ENCODE results near the gene B4GALT5. TPM values are rescaled to one million over a fixed set of nuclear protein-coding genes. Genes with fewer than 3 reads are reported as not detected.

The B4GALT5 gene
- polyA plus RNA-seq, 2 of the 4 experiments (the other 2 are of a cell fraction): 84.0 to 88.7 TPM

DNA sequence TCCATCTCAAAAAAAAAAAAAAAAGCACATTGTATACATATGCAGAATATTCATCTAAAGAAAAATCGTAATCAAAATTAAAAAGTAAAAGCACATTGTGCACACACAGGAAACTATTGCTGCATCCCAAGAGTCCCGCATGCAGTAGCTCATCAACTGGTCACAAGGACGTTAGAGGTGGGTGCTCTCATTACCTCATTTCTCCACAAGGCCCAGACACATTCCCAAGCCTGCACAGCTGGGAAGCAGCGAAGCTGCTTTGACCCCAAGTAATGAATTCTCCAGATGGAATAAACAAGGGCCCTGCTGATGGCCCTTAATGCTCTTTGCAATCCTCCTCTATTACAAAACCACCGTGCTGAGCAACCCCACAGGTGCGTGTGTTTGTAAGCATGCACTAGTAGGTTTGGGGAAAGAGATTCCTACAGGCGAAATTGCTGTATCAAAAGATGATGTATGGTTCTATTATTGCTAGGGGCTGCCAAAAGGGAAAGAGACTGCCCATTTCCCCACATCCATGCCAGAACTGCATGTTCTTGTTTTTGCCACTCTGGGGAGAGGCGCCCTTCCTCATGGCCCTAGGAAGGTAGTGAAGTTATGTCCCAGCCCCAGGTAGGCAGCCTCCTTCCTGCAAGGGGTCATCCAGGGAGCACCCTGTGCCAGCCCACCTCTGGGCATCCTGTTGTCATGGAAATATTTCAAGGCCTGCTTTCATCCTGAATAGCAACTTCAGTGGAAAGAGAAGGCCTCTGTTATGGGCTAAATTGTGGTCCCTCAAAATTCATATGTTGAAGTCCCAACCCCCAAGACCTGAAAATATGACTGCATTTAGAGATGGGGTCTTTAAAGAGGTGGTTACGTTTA lies 111.1 kb downstream of the B4GALT5 start:
- TF ChIP-seq EP300 (IDR thresholded peaks at IDR 0.05) (no peak), RFX5 (IDR thresholded peaks at IDR 0.05) (no peak), ESRRA (IDR thresholded peaks at IDR 0.05; ENCODE audit: borderline replicate concordance, low read length) (no peak), FOSB (CRISPR knock-in tag; IDR thresholded peaks at IDR 0.05) (no peak), HOXA7 (CRISPR knock-in tag; IDR thresholded peaks at IDR 0.05) (no peak), HOXB13 (CRISPR knock-in tag; IDR thresholded peaks at IDR 0.05; ENCODE audit: low read depth) (no peak), BCL3 (IDR thresholded peaks at IDR 0.05) (no peak)
- ChIA-PET CTCF (interaction anchor here (0.6 to 12.7 kb wide), 13 partner anchors 8 to 284 kb away, joined by 3 to 546 read pairs (median 6); no protein-coding TSS in a partner anchor), POLR2A (no interaction called here)
- H3K4me3 ChIP-seq: no peak overlapping the region
- H3K4me1 ChIP-seq: peaks cover 21% of the 10 kb centered on the region
- H3K9me3 ChIP-seq: no peaks in the 10 kb centered on the region
- H3K27ac ChIP-seq: peak overlapping the region; percentile 69 to 75; a peak in 2 of 6 replicates
- DNase-seq (ENCODE audit: low read depth in 1 of 2, low spot score in 1 of 2) (no peak), FAIRE-seq (no peak), ATAC-seq (no peak; a peak in 1 of 6 replicates)
- 87% methylated on average over 9 of the region's 9 CpGs for WGBS (ENCODE audit: missing lambda C conversion rate)
- H3K4me2 ChIP-seq: no peak overlapping the region

DNA sequence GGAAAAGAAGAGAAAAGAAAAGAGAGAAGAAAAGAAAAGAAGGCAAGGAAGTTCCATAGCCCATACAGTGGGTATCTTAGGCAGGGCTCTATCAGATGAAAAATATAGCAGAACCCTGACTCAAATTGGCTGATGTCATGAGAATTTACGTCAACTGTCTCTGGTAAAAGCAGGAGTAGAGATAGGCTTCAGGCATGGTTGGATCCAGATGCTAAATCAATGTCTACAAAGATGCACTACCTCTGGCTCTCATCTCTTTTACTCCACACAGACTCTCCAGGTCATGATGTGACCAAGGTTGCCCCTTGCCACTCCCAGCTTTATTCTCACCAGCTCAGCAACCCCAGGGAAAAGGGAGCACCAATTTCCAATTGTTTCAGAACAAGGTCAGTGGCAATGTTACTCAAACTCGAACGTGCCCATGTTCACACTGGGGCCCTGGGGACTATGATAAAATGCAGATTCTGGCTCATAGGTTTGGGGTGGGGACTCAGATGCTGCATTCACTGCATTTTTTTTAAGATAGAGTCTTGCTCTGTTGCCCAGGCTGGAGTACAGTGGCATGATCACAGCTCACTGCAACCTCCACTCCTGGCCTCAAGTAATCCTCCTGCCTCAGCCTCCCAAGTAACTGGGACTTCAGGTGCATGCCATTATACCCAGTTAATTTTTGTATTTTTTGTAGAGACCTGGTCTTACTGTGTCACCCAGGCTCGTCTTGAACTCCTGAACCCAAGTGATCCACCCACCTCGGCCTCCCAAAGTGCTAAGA lies 112.3 kb downstream of the B4GALT5 start:
- WGBS (ENCODE audit: missing lambda C conversion rate): 79% methylated on average over 5 of the region's 5 CpGs
- DNase-seq (ENCODE audit: low read depth in 1 of 2, low spot score in 1 of 2): no peak
- Histone ChIP-seq H3K4me2 (no peak overlapping the region), H3K4me3 (no peak overlapping the region), H3K27ac (peak overlapping the region; percentile 28 to 58; a peak in 3 of 6 replicates), H3K4me1 (peaks cover 25% of the 10 kb centered on the region), H3K9me3 (no peaks in the 10 kb centered on the region)
- ChIA-PET POLR2A (no interaction called here), CTCF (interaction anchor here (0.6 to 3.1 kb wide), 10 partner anchors 8 to 250 kb away, joined by 3 to 16 read pairs (median 3); no protein-coding TSS in a partner anchor)
- TF ChIP-seq POLR2A (IDR thresholded peaks at IDR 0.05; ENCODE audit: low read length): no peak
- no peak for TF ChIP-seq FOSB (CRISPR knock-in tag; IDR thresholded peaks at IDR 0.05)
- TF ChIP-seq EHMT2 (IDR thresholded peaks at IDR 0.05; ENCODE audit: low read depth): no peak
- TF ChIP-seq GATA3 (IDR thresholded peaks at IDR 0.05; ENCODE audit: borderline replicate concordance): no peak
- no peak for TF ChIP-seq HOXA7 (CRISPR knock-in tag; IDR thresholded peaks at IDR 0.05)
- TF ChIP-seq RARB (CRISPR knock-in tag; IDR thresholded peaks at IDR 0.05): no peak
- TF ChIP-seq KDM1A (IDR thresholded peaks at IDR 0.05; ENCODE audit: low read depth): no peak
- no peak for ATAC-seq
- no peak for FAIRE-seq

DNA sequence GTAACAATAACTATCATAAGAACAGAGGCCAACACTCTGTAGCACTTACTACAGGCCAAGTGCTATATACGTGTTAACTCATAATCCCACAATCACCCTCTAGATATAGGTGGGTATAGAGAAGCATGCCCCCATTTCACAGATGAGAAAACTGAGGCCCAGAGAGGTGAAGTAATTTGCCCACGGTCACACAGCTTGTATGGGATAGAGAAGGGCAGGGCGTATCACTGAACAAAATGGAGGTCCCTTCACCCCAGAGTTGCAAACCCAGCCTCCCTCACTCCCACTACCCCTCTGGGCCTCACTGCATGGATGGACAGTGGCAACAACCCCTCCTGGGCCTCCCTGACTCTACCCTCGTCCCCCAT lies 113.9 kb downstream of the B4GALT5 start:
- TF ChIP-seq RNF2 (IDR thresholded peaks at IDR 0.05; ENCODE audit: borderline replicate concordance, low read depth): no peak
- 0 out of 2 replicates have a peak, but pooled peaks have one; percentile 28 for TF ChIP-seq KDM1A (IDR thresholded peaks at IDR 0.05; ENCODE audit: low read depth)
- 91% methylated on average over 4 of the region's 4 CpGs for WGBS (ENCODE audit: missing lambda C conversion rate)

DNA sequence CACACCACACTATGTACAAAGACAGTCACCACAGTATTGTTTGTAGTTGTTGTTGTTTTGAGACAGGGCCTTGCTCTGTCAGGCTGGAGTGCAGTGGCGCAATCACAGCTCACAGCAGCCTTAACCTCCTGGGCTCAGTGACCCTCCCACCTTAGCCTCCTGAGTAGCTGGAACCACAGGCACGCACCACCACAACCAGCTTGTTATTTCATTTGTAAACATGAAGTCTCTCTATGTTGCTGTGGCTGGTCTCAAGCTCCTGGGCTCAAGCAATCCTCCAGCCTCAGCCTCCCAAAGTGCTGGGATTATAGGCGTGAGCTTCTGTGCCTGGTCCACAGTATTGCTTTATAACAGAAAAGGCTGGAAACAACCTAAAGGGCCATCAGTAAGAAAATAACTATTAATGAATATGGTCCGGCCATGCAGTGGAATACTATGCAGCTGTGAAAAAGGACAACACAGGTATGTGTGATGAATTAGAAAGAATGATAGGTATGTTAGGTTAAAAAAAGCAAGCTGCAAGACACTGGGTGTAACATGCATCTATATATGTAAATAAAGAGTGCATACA lies 115.8 kb downstream of the B4GALT5 start:
- CTCF ChIA-PET: interaction anchor here (0.9 to 8.8 kb wide), 4 partner anchors 12 to 59 kb away, joined by 3 to 83 read pairs (median 25); no protein-coding TSS in a partner anchor
- TF ChIP-seq PHF8 (IDR thresholded peaks at IDR 0.05; ENCODE audit: borderline replicate concordance, low read depth) (no peak), HDAC2 (IDR thresholded peaks at IDR 0.05) (0 out of 2 replicates have a peak, but pooled peaks have one; percentile 51), CEBPB (IDR thresholded peaks at IDR 0.05) (peak in 1 of 2 experiments; percentile 47; a peak in 3 of 4 replicates)
- POLR2A ChIA-PET: no interaction called here
- Histone ChIP-seq H3K4me1 (peaks cover 30% of the 10 kb centered on the region), H3K9me3 (no peaks in the 10 kb centered on the region), H3K4me3 (no peak overlapping the region), H3K4me2 (no peak overlapping the region), H3K27ac (no peak overlapping the region)
- ATAC-seq (no peak), DNase-seq (ENCODE audit: low read depth in 1 of 2, low spot score in 1 of 2) (no peak), FAIRE-seq (no peak)
- 90% methylated on average over 4 of the region's 4 CpGs for WGBS (ENCODE audit: missing lambda C conversion rate)

More for the DNA sequence above, 113.9 kb downstream of the B4GALT5 start:
- H3K4me1 ChIP-seq: peaks cover 28% of the 10 kb centered on the region
- DNase-seq (ENCODE audit: low read depth in 1 of 2, low spot score in 1 of 2) (no peak), FAIRE-seq (no peak), ATAC-seq (no peak)
- ChIA-PET POLR2A (no interaction called here), CTCF (interaction anchor here (1.1 to 8.8 kb wide), 8 partner anchors 10 to 250 kb away, joined by 3 to 83 read pairs (median 10); no protein-coding TSS in a partner anchor)
- no peak overlapping the region for H3K4me3 ChIP-seq
- no peak overlapping the region for H3K4me2 ChIP-seq
- H3K27ac ChIP-seq: peak overlapping the region in 1 of 2 experiments; percentile 58; a peak in 2 of 6 replicates
- no peaks in the 10 kb centered on the region for H3K9me3 ChIP-seq

All from A549 (cell line).